KMS-11 (cell line): ENCODE results near the gene SLCO3A1.

Experiments
- H2AFZ ChIP-seq: fragments of 200-600 bp; sonication (generic); 2 replicates; pipeline ENCODE4 v1.6.1; 2016; ENCODE audit warnings: antibody characterized with exemption, mixed run types, low read depth
- H3K27ac ChIP-seq: fragments of 200-600 bp; sonication (generic); 2 replicates; pipeline ENCODE4 v1.6.1; 2016; ENCODE audit warnings: mild to moderate bottlenecking, mixed run types
- H3K27me3 ChIP-seq: fragments of 200-600 bp; sonication (generic); 2 replicates; pipeline ENCODE4 v1.6.1; 2017; ENCODE audit warnings: mild to moderate bottlenecking, low read depth, mixed run types, moderate library complexity; ENCODE audit not compliant: insufficient read depth
- H3K36me3 ChIP-seq: fragments of 200-600 bp; sonication (generic); 2 replicates; pipeline ENCODE4 v1.6.1; 2017; ENCODE audit warnings: mild to moderate bottlenecking, mixed run types; ENCODE audit not compliant: insufficient read depth
- H3K4me1 ChIP-seq: fragments of 200-600 bp; sonication (generic); 2 replicates; pipeline ENCODE4 v1.6.1; 2016; ENCODE audit warnings: mild to moderate bottlenecking, low read depth, mixed run types; ENCODE audit not compliant: poor library complexity, severe bottlenecking
- H3K4me2 ChIP-seq: fragments of 200-600 bp; sonication (generic); 2 replicates; pipeline ENCODE4 v1.7.0; 2016; ENCODE audit warnings: mild to moderate bottlenecking, mixed run types
- H3K4me3 ChIP-seq: fragments of 200-600 bp; sonication (generic); IDR thresholded peaks from 2 replicates; pipeline ENCODE4 v1.6.1; 2017; ENCODE audit warnings: low read depth, low read length, mixed read lengths; ENCODE audit not compliant: insufficient read depth
- H3K79me2 ChIP-seq: fragments of 200-600 bp; sonication (generic); 2 replicates; pipeline ENCODE4 v1.6.1; 2016; ENCODE audit warnings: low read depth, mixed run types; ENCODE audit not compliant: insufficient read depth
- H3K9ac ChIP-seq: fragments of 200-600 bp; sonication (generic); 2 replicates; pipeline ENCODE4 v1.6.1; 2016; ENCODE audit warnings: mild to moderate bottlenecking, mixed run types
- H4K20me1 ChIP-seq: fragments of 200-600 bp; sonication (generic); 2 replicates; pipeline ENCODE4 v1.6.1; 2016; ENCODE audit warnings: mild to moderate bottlenecking, mixed run types; ENCODE audit not compliant: insufficient read depth
- TF ChIP-seq, protein P1 (sequence below): fragments of 200-600 bp; sonication (generic); conservative IDR thresholded peaks from 2 replicates; pipeline ENCODE4 v1.6.1; 2017; ENCODE audit warnings: low read depth, mild to moderate bottlenecking, antibody characterized with exemption, low read length, moderate library complexity, mixed read lengths

SLCO3A1 gene

DNA sequence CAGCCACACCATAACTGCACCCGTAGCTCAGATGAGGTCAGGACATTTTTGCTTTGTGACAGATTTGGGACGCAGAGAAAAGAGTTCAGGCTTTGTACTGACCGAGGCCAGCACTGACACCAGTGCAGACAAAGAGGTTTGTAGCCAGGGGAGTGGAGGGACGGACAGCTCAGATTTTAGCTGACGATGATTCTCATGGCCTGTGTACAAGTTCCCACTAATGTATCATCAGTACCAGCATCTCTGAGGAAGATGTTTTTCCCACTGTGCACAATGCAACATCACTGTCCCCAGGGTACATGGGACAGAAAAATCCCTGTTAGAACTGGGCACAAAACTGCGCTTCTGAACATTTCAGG is 112.7 kb downstream of the SLCO3A1 start:
- no peak overlapping the region for H3K9ac ChIP-seq
- H3K27ac ChIP-seq: no peak overlapping the region
- H4K20me1 ChIP-seq: no peaks in the 10 kb centered on the region
- no peaks in the 10 kb centered on the region for H3K79me2 ChIP-seq
- no peak overlapping the region for H3K4me2 ChIP-seq
- H2AFZ ChIP-seq: no peak overlapping the region
- TF ChIP-seq, protein P1, sequence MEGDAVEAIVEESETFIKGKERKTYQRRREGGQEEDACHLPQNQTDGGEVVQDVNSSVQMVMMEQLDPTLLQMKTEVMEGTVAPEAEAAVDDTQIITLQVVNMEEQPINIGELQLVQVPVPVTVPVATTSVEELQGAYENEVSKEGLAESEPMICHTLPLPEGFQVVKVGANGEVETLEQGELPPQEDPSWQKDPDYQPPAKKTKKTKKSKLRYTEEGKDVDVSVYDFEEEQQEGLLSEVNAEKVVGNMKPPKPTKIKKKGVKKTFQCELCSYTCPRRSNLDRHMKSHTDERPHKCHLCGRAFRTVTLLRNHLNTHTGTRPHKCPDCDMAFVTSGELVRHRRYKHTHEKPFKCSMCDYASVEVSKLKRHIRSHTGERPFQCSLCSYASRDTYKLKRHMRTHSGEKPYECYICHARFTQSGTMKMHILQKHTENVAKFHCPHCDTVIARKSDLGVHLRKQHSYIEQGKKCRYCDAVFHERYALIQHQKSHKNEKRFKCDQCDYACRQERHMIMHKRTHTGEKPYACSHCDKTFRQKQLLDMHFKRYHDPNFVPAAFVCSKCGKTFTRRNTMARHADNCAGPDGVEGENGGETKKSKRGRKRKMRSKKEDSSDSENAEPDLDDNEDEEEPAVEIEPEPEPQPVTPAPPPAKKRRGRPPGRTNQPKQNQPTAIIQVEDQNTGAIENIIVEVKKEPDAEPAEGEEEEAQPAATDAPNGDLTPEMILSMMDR: no peak
- no peaks in the 10 kb centered on the region for H3K4me1 ChIP-seq
- no peak overlapping the region for H3K4me3 ChIP-seq
- no peaks in the 10 kb centered on the region for H3K27me3 ChIP-seq
- H3K36me3 ChIP-seq: no peaks in the 10 kb centered on the region

DNA sequence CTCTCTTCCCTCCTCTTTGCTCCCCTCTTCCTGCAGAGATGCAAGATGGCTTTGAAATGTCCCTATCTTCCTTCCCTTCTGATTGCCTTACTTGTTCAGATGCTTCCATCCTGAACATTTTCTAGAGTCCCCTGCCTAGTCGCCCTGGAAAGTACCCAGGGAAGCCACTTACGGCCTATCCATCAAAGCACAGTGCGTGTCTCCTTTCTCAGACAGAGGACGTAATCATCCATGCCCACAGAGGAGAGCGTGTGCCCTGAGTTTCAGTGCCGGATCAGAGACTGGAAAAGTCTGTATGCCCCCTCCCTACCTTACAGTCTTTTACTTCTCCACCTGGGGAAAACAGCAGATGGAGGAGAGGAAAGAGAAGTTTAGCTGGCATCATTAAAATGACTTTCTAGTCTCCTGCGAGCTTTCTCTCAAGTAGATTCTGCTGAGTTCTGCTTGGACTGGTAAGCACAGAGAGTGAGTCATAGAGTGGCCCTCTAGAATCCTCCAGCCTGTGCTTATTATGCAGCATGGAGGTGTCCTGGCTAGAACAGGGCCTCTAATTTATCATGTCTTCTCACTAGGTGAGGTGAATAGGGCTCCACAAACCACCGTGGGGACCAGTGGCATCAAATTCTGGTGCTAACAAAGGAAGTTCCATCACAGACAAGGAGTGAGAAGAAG is 114.6 kb downstream of the SLCO3A1 start:
- H3K36me3 ChIP-seq: no peaks in the 10 kb centered on the region
- no peak overlapping the region for H2AFZ ChIP-seq
- no peaks in the 10 kb centered on the region for H3K27me3 ChIP-seq
- H3K4me3 ChIP-seq: no peak overlapping the region
- TF ChIP-seq, protein P1: no peak
- no peaks in the 10 kb centered on the region for H3K4me1 ChIP-seq
- H3K9ac ChIP-seq: no peak overlapping the region
- no peak overlapping the region for H3K4me2 ChIP-seq
- H3K27ac ChIP-seq: no peak overlapping the region
- H4K20me1 ChIP-seq: no peaks in the 10 kb centered on the region
- no peaks in the 10 kb centered on the region for H3K79me2 ChIP-seq

DNA sequence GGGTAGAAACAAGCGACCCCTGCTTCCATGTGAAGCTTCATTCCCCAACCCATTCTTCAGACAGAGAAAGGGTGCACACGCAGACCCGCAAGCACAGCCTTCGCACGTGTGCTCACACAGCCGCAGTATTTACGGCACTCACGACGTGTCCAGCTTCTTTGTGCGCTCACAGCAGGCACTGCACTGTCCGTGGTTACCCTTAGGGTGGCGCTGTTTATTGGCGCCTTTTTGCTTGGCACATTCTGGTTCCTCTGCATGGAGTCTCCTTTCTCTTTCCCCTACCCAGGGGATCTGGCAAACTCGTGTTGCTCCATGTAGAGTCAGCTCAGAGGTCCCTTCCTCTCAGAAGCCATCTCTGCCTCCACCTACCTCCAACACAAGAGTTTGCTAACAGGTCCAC is 115.1 kb downstream of the SLCO3A1 start:
- H3K79me2 ChIP-seq: no peaks in the 10 kb centered on the region
- H4K20me1 ChIP-seq: no peaks in the 10 kb centered on the region
- H3K4me2 ChIP-seq: no peak overlapping the region
- no peak overlapping the region for H3K27ac ChIP-seq
- H2AFZ ChIP-seq: no peak overlapping the region
- no peaks in the 10 kb centered on the region for H3K4me1 ChIP-seq
- H3K27me3 ChIP-seq: no peaks in the 10 kb centered on the region
- TF ChIP-seq, protein P1: no peak
- H3K36me3 ChIP-seq: no peaks in the 10 kb centered on the region
- no peak overlapping the region for H3K4me3 ChIP-seq
- no peak overlapping the region for H3K9ac ChIP-seq

DNA sequence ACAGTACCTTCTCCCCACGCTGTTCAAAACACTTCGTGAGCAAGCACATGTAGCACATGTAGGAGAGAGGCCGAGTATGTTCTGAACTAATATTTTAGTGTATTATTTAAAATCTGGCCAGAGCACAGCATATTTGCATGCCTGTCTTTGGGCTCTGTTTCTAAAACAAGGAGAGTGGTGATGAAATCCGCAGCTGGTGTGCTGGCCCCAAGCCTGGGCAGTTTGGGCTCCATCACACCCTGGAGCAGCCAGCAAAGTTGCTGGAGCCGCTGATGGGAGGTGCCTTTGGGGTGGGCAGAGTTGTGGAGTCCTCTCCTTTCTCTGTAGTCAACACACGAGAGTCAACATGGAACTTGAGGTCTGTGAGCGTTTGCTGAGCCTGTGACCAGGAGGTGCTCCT is 116.6 kb downstream of the SLCO3A1 start:
- TF ChIP-seq, protein P1: no peak
- Histone ChIP-seq H3K79me2 (no peaks in the 10 kb centered on the region), H3K4me2 (no peak overlapping the region), H3K9ac (no peak overlapping the region), H3K4me3 (no peak overlapping the region), H4K20me1 (no peaks in the 10 kb centered on the region), H3K4me1 (no peaks in the 10 kb centered on the region), H3K27ac (no peak overlapping the region), H2AFZ (no peak overlapping the region), H3K27me3 (no peaks in the 10 kb centered on the region), H3K36me3 (no peaks in the 10 kb centered on the region)
